ENCODE results near the gene PPP2R5E. TPM values are rescaled to one million over a fixed set of nuclear protein-coding genes. Genes with fewer than 3 reads are reported as not detected.

Gene PPP2R5E
- total and polyA plus RNA-seq, 10 of the 15 experiments (the other 5 are each of a cell fraction or from before 2014, with no cell fraction given) = 11.4 to 56.2 (median 22.7) TPM

- TF ChIP-seq, protein P1, sequence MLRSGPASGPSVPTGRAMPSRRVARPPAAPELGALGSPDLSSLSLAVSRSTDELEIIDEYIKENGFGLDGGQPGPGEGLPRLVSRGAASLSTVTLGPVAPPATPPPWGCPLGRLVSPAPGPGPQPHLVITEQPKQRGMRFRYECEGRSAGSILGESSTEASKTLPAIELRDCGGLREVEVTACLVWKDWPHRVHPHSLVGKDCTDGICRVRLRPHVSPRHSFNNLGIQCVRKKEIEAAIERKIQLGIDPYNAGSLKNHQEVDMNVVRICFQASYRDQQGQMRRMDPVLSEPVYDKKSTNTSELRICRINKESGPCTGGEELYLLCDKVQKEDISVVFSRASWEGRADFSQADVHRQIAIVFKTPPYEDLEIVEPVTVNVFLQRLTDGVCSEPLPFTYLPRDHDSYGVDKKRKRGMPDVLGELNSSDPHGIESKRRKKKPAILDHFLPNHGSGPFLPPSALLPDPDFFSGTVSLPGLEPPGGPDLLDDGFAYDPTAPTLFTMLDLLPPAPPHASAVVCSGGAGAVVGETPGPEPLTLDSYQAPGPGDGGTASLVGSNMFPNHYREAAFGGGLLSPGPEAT (IDR thresholded peaks at IDR 0.05; ENCODE audit: low read depth) = peak; percentile 52; the same call in 1 of the 2 replicates
- TF ChIP-seq RUNX3 (IDR thresholded peaks at IDR 0.05; ENCODE audit: low read length) = peak; percentile 54; the same call in 1 of the 2 replicates
- TF ChIP-seq GATAD2B (conservative IDR thresholded peaks at IDR 0.05; ENCODE audit: low read depth) = no peak
- TF ChIP-seq, protein P2, sequence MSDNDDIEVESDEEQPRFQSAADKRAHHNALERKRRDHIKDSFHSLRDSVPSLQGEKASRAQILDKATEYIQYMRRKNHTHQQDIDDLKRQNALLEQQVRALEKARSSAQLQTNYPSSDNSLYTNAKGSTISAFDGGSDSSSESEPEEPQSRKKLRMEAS (IDR thresholded peaks at IDR 0.05; ENCODE audit: low read depth, low read length) = no peak
- peak; percentile 50; the same call in 1 of the 2 replicates for TF ChIP-seq CREM (IDR thresholded peaks at IDR 0.05; ENCODE audit: low read depth)
- peak; percentile 40; the same call in 1 of the 2 replicates for TF ChIP-seq CREB1 (IDR thresholded peaks at IDR 0.05; ENCODE audit: low read depth)
- no peak for TF ChIP-seq ZNF592 (IDR thresholded peaks at IDR 0.05)
- TF ChIP-seq ZBED1 (IDR thresholded peaks at IDR 0.05; ENCODE audit: borderline replicate concordance) = no peak; the same call in 1 of the 2 replicates
- peak; percentile 59; the same call in 1 of the 2 replicates for TF ChIP-seq MEF2A (IDR thresholded peaks at IDR 0.05; ENCODE audit: insufficient read depth, low read depth, low read length)
- TF ChIP-seq NR2C2 (IDR thresholded peaks at IDR 0.05; ENCODE audit: borderline replicate concordance, control insufficient read depth, insufficient read length, low read depth) = no peak
- peak; percentile 79 to 91 for TF ChIP-seq EP300 (IDR thresholded peaks at IDR 0.05; ENCODE audit: borderline replicate concordance in 1 of 2, control insufficient read depth in 1 of 2, low read depth in 2 of 2, low read length in 2 of 2)
- TF ChIP-seq RAD51 (IDR thresholded peaks at IDR 0.05) = no peak
- TF ChIP-seq ZNF622 (IDR thresholded peaks at IDR 0.05) = no peak
- TF ChIP-seq, protein P3, sequence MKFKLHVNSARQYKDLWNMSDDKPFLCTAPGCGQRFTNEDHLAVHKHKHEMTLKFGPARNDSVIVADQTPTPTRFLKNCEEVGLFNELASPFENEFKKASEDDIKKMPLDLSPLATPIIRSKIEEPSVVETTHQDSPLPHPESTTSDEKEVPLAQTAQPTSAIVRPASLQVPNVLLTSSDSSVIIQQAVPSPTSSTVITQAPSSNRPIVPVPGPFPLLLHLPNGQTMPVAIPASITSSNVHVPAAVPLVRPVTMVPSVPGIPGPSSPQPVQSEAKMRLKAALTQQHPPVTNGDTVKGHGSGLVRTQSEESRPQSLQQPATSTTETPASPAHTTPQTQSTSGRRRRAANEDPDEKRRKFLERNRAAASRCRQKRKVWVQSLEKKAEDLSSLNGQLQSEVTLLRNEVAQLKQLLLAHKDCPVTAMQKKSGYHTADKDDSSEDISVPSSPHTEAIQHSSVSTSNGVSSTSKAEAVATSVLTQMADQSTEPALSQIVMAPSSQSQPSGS (IDR thresholded peaks at IDR 0.05; ENCODE audit: low read length) = peak; percentile 81
- no peak for TF ChIP-seq ESRRA (IDR thresholded peaks at IDR 0.05; ENCODE audit: low read length)
- peak; percentile 73 for TF ChIP-seq SPI1 (IDR thresholded peaks at IDR 0.05; ENCODE audit: borderline replicate concordance, insufficient read depth, low read depth, low read length)
- peak; percentile 43; the same call in 1 of the 2 replicates for TF ChIP-seq FOXM1 (IDR thresholded peaks at IDR 0.05; ENCODE audit: low read depth, low read length)
- peak; percentile 76 for TF ChIP-seq MEF2B (IDR thresholded peaks at IDR 0.05; ENCODE audit: partially characterized antibody, poor library complexity, severe bottlenecking)
- no peak for TF ChIP-seq NFXL1 (IDR thresholded peaks at IDR 0.05; ENCODE audit: borderline replicate concordance)
- TF ChIP-seq ETV6 (conservative IDR thresholded peaks at IDR 0.05 in 1 of 2, IDR thresholded peaks at IDR 0.05 in 1 of 2; ENCODE audit: borderline replicate concordance in 1 of 2, low read depth in 1 of 2) = peak in 1 of 2 experiments; percentile 43; a peak in 1 of 4 replicates
- TF ChIP-seq IKZF1 (conservative IDR thresholded peaks at IDR 0.05) = peak; percentile 42; the same call in 1 of the 2 replicates
- TF ChIP-seq SIX5 (IDR thresholded peaks at IDR 0.05; ENCODE audit: low read depth, low read length, severe bottlenecking) = no peak
These were observed 72.0 kb downstream of the PPP2R5E start (continued) for GRCh38 chr14:63470962-63471793.

Data from GM12878 (cell line).